ENCODE results near the gene DGAT2L6. TPM values are rescaled to one million over a fixed set of nuclear protein-coding genes. Genes with fewer than 3 reads are reported as not detected.
A peak's percentile ranks its signal among the peaks of the same experiment; 100 is the strongest.

The DGAT2L6 gene, protein sequence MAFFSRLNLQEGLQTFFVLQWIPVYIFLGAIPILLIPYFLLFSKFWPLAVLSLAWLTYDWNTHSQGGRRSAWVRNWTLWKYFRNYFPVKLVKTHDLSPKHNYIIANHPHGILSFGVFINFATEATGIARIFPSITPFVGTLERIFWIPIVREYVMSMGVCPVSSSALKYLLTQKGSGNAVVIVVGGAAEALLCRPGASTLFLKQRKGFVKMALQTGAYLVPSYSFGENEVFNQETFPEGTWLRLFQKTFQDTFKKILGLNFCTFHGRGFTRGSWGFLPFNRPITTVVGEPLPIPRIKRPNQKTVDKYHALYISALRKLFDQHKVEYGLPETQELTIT
- not detected for total RNA-seq
- polyA plus RNA-seq (ENCODE audit: insufficient read depth, low read depth, low replicate concordance), result not detected
- long read RNA-seq, donor 1, result 0 reads
- long read RNA-seq, donor 2, result 0 reads

DNA sequence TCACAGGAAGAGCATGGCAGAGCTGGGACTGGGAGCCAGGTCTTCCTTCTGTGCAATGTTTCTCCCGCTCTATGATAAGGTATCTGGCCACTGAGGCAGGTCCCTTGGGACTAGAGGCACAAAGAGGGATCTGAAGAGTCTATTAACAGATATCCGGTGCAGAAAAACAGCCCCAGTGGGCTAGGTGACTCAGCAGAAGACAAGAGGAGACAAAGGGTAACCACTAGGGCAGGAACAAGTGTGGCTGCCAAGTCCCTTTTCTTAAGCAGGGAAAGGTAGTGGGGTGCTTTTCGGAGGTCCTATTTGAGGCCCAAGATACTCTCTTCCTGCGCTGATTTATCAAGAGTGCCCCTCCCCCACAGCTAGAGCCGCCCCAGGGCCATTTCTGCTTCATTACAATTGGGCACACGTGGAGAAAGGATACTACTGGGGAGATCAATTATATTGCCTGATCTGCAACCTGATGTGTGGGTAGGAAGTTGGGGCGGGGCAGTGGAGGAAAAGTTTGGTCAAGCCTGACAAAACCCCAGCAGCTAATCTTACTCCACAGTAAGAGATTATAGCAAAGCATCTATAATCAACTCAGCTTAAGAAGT lies at the start of gene DGAT2L6:
DGAT2L6 (plus strand) TSS at position 546 of the 596 bp plus-strand sequence. CDS start 100 bp downstream, outside the sequence.
- DNase-seq, result no peak
- Histone ChIP-seq H3K36me3 (ENCODE audit: low read depth, missing control alignments) (no peaks in the 10 kb centered on the region), H3K27me3 (no peaks in the 10 kb centered on the region), H3K27ac (no peak within 1 kb of the TSS), H3K4me3 (no peak within 1 kb of the TSS), H3K4me1 (no peaks in the 10 kb centered on the region), H3K9me3 (no peaks in the 10 kb centered on the region)
- 81% methylated on average over 4 of the region's 7 CpGs; no CpG with 5 or more reads in 1 of the 2 donors for WGBS, 2 donors
- no peak for TF ChIP-seq POLR2A (IDR thresholded peaks at IDR 0.05)
- TF ChIP-seq, protein P1, sequence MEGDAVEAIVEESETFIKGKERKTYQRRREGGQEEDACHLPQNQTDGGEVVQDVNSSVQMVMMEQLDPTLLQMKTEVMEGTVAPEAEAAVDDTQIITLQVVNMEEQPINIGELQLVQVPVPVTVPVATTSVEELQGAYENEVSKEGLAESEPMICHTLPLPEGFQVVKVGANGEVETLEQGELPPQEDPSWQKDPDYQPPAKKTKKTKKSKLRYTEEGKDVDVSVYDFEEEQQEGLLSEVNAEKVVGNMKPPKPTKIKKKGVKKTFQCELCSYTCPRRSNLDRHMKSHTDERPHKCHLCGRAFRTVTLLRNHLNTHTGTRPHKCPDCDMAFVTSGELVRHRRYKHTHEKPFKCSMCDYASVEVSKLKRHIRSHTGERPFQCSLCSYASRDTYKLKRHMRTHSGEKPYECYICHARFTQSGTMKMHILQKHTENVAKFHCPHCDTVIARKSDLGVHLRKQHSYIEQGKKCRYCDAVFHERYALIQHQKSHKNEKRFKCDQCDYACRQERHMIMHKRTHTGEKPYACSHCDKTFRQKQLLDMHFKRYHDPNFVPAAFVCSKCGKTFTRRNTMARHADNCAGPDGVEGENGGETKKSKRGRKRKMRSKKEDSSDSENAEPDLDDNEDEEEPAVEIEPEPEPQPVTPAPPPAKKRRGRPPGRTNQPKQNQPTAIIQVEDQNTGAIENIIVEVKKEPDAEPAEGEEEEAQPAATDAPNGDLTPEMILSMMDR (IDR thresholded peaks at IDR 0.05), result no peak
- intact Hi-C loops (cut with DNase I; ENCODE audit: low total_unique reads), result no loop called here

DNA sequence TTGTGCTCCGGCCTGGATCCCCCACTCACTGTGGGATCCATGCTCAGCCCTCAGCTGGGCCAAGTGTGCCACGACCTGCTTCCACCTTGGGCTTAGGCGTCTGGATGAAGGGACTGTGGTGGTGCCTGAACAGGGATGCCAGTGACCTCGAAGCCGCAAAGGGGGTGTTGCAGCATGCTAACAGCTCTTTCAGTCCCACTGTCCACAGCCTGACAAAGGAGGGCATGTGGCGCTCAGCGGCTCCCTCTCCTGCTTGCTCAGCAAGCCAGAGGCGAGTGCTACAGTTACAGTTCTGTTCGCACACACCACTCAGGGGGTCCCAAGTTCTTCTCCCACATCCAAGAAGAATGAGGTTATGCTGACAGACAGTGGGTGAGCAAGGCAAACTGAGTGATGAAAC lies 49.2 kb upstream of the DGAT2L6 start:
- WGBS, 2 donors, result 76% methylated on average over 7 of the region's 9 CpGs; no CpG with 5 or more reads in 1 of the 2 donors
- intact Hi-C loops (cut with DNase I; ENCODE audit: low total_unique reads), result no loop called here
- TF ChIP-seq, protein P1 (IDR thresholded peaks at IDR 0.05), result no peak
- TF ChIP-seq POLR2A (IDR thresholded peaks at IDR 0.05), result no peak

DNA sequence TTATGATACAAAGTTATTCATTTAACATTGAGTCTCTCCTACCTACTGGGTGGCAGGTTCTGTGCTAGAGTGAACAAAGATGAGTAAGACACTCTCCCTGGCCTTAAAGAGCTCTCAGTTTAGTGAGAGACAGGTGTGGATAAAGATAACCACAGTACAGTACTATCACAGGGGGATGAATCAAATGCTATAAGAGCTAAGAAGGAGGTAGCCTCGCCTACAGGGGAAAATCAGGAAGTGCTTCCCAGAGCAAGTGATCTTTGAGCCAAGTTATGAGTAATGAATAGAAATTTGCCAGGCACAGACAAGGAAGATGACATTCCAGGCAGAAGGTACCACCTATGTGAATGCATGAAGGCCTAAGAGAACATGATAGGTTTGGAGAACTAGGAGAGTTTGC lies 47.5 kb upstream of the DGAT2L6 start:
- TF ChIP-seq POLR2A (IDR thresholded peaks at IDR 0.05), result no peak
- TF ChIP-seq, protein P1 (IDR thresholded peaks at IDR 0.05), result no peak

More for the DNA sequence above, 49.2 kb upstream of the DGAT2L6 start:
- no peak for DNase-seq
- no peaks in the 10 kb centered on the region for H3K4me1 ChIP-seq
- no peaks in the 10 kb centered on the region for H3K36me3 ChIP-seq (ENCODE audit: low read depth, missing control alignments)
- no peak overlapping the region for H3K27ac ChIP-seq
- H3K9me3 ChIP-seq, result no peaks in the 10 kb centered on the region
- H3K27me3 ChIP-seq, result no peaks in the 10 kb centered on the region
- H3K4me3 ChIP-seq, result no peak overlapping the region

DNA sequence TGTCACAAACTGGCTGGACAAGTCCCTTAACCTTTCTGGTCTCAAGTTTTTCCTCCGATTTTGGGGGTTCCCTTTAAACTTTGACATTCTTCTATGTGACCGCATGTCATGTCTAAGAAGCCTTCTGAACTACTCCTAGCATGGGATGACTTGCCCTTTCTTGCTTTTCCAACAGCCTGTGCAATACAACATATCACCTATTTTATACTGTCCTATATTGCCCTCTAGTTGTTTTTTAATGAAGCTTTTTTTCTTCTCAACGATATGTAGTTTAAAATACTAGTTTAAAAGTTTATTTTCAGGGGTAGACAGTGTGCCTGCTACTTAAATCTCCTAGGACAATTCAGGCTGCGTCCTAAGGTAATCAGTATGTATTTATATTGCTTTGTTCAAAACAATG lies 45.1 kb upstream of the DGAT2L6 start:
- H3K9me3 ChIP-seq, result no peaks in the 10 kb centered on the region
- no peaks in the 10 kb centered on the region for H3K36me3 ChIP-seq (ENCODE audit: low read depth, missing control alignments)
- H3K27me3 ChIP-seq, result no peaks in the 10 kb centered on the region
- peak overlapping the region in 1 of 2 donors; percentile 79 for H3K4me3 ChIP-seq
- TF ChIP-seq, protein P1 (IDR thresholded peaks at IDR 0.05), result no peak
- TF ChIP-seq POLR2A (IDR thresholded peaks at IDR 0.05), result no peak
- WGBS, 2 donors, result 29 to 35% methylated on average over 4 of the region's 4 CpGs
- intact Hi-C loops (cut with DNase I; ENCODE audit: low total_unique reads), result no loop called here
- no peak overlapping the region for H3K27ac ChIP-seq
- no peaks in the 10 kb centered on the region for H3K4me1 ChIP-seq
- no peak for DNase-seq

More for the DNA sequence above, 47.5 kb upstream of the DGAT2L6 start:
- Histone ChIP-seq H3K4me3 (no peak overlapping the region), H3K9me3 (no peaks in the 10 kb centered on the region), H3K4me1 (no peaks in the 10 kb centered on the region), H3K27me3 (no peaks in the 10 kb centered on the region), H3K36me3 (ENCODE audit: low read depth, missing control alignments) (no peaks in the 10 kb centered on the region), H3K27ac (no peak overlapping the region)
- intact Hi-C loops (cut with DNase I; ENCODE audit: low total_unique reads), result no loop called here
- no peak for DNase-seq
- WGBS, 2 donors, result 55 to 75% methylated on average over 1 of the region's 1 CpG
